Keratinocyte (primary cell): Measurements from ENCODE around the gene PHKA2. TPM values are rescaled to one million over a fixed set of nuclear protein-coding genes. Genes with fewer than 3 reads are reported as not detected.

Source experiments
- DNase-seq: peaks from one replicate; pipeline ENCODE4 v3.0.0-alpha.2; 2011; ENCODE audit warnings: low read depth, missing footprints, low spot score
- FAIRE-seq: peaks from 2 replicates; lab custom pipeline; 2011; peaks lifted over from hg19 to GRCh38; lab: Jason Lieb, UNC
- H2AFZ ChIP-seq: 2 replicates; pipeline ENCODE4 v1.6.0; 2012; ENCODE audit warnings: low read length, control low read depth, inconsistent platforms; ENCODE audit not compliant: control insufficient read depth
- H3K27ac ChIP-seq: 2 replicates; pipeline ENCODE4 v1.5.1; 2011; ENCODE audit warnings: low read length; ENCODE audit not compliant: control insufficient read depth, insufficient read depth
- H3K27me3 ChIP-seq: 3 replicates; pipeline ENCODE4 v1.6.0; 2011; ENCODE audit warnings: low read length; ENCODE audit not compliant: control insufficient read depth, insufficient read depth; ENCODE audit errors: extremely low read depth
- H3K36me3 ChIP-seq, 2 experiments: 2 replicates in 1 of 2; 3 replicates in 1 of 2; pipeline ENCODE4 v1.5.1; 2011; ENCODE audit warnings: low read length in 2 of 2, mild to moderate bottlenecking in 1 of 2; ENCODE audit not compliant: control insufficient read depth in 2 of 2, insufficient read depth in 2 of 2; ENCODE audit errors: extremely low read depth in 1 of 2
- H3K4me1 ChIP-seq: 3 replicates; pipeline ENCODE4 v1.5.1; 2011; ENCODE audit warnings: low read length; ENCODE audit not compliant: control insufficient read depth, insufficient read depth; ENCODE audit errors: extremely low read depth
- H3K4me2 ChIP-seq: 3 replicates; pipeline ENCODE4 v1.6.0; 2011; ENCODE audit warnings: low read depth, low read length; ENCODE audit not compliant: control insufficient read depth, insufficient read depth; ENCODE audit errors: extremely low read depth
- H3K4me3 ChIP-seq, 3 experiments: fragments of 200-600 bp in 1 of 3; sonication (generic) in 1 of 3; 2 replicates in 2 of 3; 3 replicates in 1 of 3; pipeline ENCODE4 v1.5.1; 2011 to 2016; ENCODE audit warnings: low read length in 3 of 3, mild to moderate bottlenecking in 3 of 3, control low read depth in 2 of 3, inconsistent platforms in 1 of 3, low read depth in 1 of 3, mixed read lengths in 1 of 3, mixed run types in 1 of 3, moderate library complexity in 1 of 3; ENCODE audit not compliant: control insufficient read depth in 2 of 3, insufficient read depth in 2 of 3; ENCODE audit errors: extremely low read depth in 1 of 3
- H3K79me2 ChIP-seq: 2 replicates; pipeline ENCODE4 v1.6.0; 2012; ENCODE audit warnings: low read length; ENCODE audit not compliant: control insufficient read depth, insufficient read depth
- H3K9ac ChIP-seq: 3 replicates; pipeline ENCODE4 v1.6.0; 2011; ENCODE audit warnings: low read length; ENCODE audit not compliant: control insufficient read depth, insufficient read depth; ENCODE audit errors: extremely low read depth
- H3K9me1 ChIP-seq: 3 replicates; pipeline ENCODE4 v1.6.0; 2011; ENCODE audit warnings: low read length; ENCODE audit not compliant: control insufficient read depth, insufficient read depth; ENCODE audit errors: extremely low read depth
- H3K9me3 ChIP-seq: 2 replicates; pipeline ENCODE4 v1.5.1; 2012; ENCODE audit warnings: low read depth, low read length; ENCODE audit not compliant: control insufficient read depth
- H4K20me1 ChIP-seq: 3 replicates; pipeline ENCODE4 v1.6.0; 2011; ENCODE audit warnings: low read length; ENCODE audit not compliant: control insufficient read depth, insufficient read depth; ENCODE audit errors: extremely low read depth
- CTCF ChIP-seq, 3 experiments: IDR thresholded peaks in 1 of 3; conservative IDR thresholded peaks in 1 of 3; optimal IDR thresholded peaks in 1 of 3; 2 replicates in 2 of 3; 3 replicates in 1 of 3; pipeline versions ENCODE3 to v1.5.1; 2011; ENCODE audit warnings: low read length in 3 of 3, mild to moderate bottlenecking in 3 of 3, moderate library complexity in 2 of 3, control low read depth in 1 of 3, inconsistent platforms in 1 of 3; ENCODE audit not compliant: insufficient read depth in 2 of 3; ENCODE audit errors: extremely low read depth in 1 of 3
- EZH2 ChIP-seq: IDR thresholded peaks from one replicate; pipeline ENCODE4 v1.6.1; 2012; ENCODE audit warnings: inconsistent platforms, mild to moderate bottlenecking, low read length, moderate library complexity
- dilution Hi-C: fragments of 300-500 bp; cut with MboI; formaldehyde crosslinking; loops from one replicate; pipeline ENCODE4 v1.7.0; 2020; ENCODE audit warnings: low sequenced_read_pairs; ENCODE audit not compliant: extremely low pct_ligation_motif_present
- polyA plus RNA-seq, 5 experiments: library from polyadenylated mRNA; depleted of rRNA in 3 of 5; stranded (reverse) in 3 of 5; stranded (forward) in 1 of 5; unstranded in 1 of 5; fragments of >200 nt; gene quantifications; 1 replicate in 1 of 5; 2 replicates in 3 of 5; 3 replicates in 1 of 5; pipeline versions ENCODE4 v1.2.1 to v1.2.3, GENCODE V29; 2011 to 2012; ENCODE audit warnings: missing spikeins in 2 of 5, low read depth in 1 of 5, low replicate concordance in 1 of 5

Gene PHKA2
- polyA plus RNA-seq, 1 donor (not counting 4 experiments of a cell fraction or from before 2014, with no cell fraction given): 14.1 TPM

GRCh38 chrX:19007868-19008267, 24.0 kb upstream of the PHKA2 start:
- Histone ChIP-seq H3K9me1 (no peaks in the 10 kb centered on the region), H3K27me3 (no peaks in the 10 kb centered on the region), H3K4me2 (no peak overlapping the region), H3K4me1 (no peaks in the 10 kb centered on the region), H2AFZ (no peak overlapping the region), H3K9ac (no peak overlapping the region), H3K36me3 (no peaks in the 10 kb centered on the region), H3K27ac (no peak overlapping the region), H3K4me3 (no peak overlapping the region), H4K20me1 (no peaks in the 10 kb centered on the region), H3K9me3 (no peaks in the 10 kb centered on the region), H3K79me2 (no peaks in the 10 kb centered on the region)
- dilution Hi-C loops: no loop called here
- no peak for DNase-seq
- FAIRE-seq: no peak
- no peak for TF ChIP-seq EZH2
- no peak for TF ChIP-seq CTCF (optimal IDR thresholded peaks at IDR 0.05 in 1 of 3, IDR thresholded peaks at IDR 0.05 in 1 of 3, conservative IDR thresholded peaks at IDR 0.05 in 1 of 3; ENCODE audit: extremely low read depth in 1 of 3, insufficient read depth in 2 of 3, low read length in 3 of 3)

GRCh38 chrX:19007011-19007410, 23.1 kb upstream of the PHKA2 start:
- Histone ChIP-seq H4K20me1 (no peaks in the 10 kb centered on the region), H2AFZ (no peak overlapping the region), H3K4me1 (no peaks in the 10 kb centered on the region), H3K79me2 (no peaks in the 10 kb centered on the region), H3K36me3 (no peaks in the 10 kb centered on the region), H3K27me3 (no peaks in the 10 kb centered on the region), H3K9ac (no peak overlapping the region), H3K4me2 (no peak overlapping the region), H3K27ac (no peak overlapping the region), H3K9me1 (no peaks in the 10 kb centered on the region), H3K9me3 (no peaks in the 10 kb centered on the region), H3K4me3 (no peak overlapping the region)
- no peak for TF ChIP-seq EZH2
- no peak for TF ChIP-seq CTCF (optimal IDR thresholded peaks at IDR 0.05 in 1 of 3, IDR thresholded peaks at IDR 0.05 in 1 of 3, conservative IDR thresholded peaks at IDR 0.05 in 1 of 3; ENCODE audit: extremely low read depth in 1 of 3, insufficient read depth in 2 of 3, low read length in 3 of 3)
- no peak for FAIRE-seq
- dilution Hi-C loops: no loop called here
- DNase-seq: no peak
